HG02588 (cell line): Measurements from ENCODE around the gene LHB.
"Not testable (repeated sequence)": the region's sequence is repeated elsewhere in the genome, so short reads cannot be mapped to it uniquely, and the experiment has no call there.

Source experiments
- ATAC-seq: cut with Tn5 transposase; IDR thresholded peaks from one replicate; pipeline ENCODE4 v1.9.1; 2021; ENCODE audit warnings: mild to moderate bottlenecking, moderate library complexity; ENCODE audit not compliant: unreplicated experiment

LHB gene

DNA sequence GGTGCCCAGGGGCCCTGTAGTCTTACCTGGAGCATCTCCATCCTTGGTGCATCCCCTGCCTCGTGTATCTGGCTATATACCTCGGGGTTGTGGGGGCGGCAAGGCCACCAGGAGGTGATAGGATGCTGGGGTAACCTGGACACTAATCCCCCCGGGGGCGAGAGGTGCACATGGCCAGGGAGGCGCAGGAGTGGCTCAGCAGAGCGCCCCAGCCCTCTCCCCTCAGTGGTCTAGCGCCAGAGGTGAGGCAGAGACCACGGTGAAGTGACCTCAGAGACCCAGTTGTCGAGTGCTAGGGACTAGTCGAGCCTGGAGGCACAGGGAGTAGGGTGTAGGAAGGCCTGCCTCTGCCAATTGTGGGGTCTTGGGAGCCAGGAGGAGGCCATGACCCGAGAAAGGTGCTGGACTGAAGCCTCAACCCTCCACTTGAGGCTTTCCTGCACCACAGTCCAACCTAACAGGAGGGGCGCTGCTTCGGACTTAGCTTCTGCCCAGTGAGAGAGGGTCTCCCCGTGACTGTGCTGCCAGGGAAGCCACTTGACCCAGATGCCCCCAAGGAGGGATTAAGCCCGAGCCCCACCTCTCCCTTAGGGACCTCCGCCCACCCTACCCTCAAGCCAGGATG, at the start of gene LHB:
Gene LHB (minus strand): TSS at position 51 of the 625 bp plus-strand sequence. CDS start 10 bp downstream, at position 41.
- ATAC-seq, result no peak

DNA sequence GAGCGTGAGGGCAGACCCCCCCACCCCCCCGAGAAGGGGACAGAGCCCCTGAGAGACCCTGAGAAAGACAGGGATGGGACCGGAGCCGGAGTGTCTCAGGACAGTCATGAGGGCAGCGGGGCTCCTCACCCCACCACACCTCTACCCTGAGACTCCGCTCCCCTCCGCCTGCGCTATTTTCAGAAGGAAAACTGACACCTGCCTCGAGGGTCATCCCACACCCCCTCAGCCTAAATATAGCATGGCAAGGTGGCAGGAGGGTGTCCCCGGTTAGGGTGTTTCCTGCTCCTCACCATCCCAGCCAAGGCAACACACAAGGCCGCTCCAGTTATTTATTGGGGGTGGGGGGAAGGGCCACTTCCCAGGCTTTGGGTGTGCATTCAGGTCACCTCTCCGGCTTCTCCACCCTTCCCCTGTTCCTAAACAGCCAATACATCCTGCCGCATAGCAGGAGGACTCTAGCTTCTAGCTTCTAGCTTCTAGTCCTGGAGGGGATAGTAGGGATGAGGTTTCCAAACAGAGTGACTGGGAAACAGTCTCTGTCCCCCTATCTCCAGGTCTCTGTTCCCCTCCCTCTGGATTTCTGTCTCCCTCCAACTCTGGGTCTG, 49.1 kb upstream of the LHB start:
- no peak for ATAC-seq

DNA sequence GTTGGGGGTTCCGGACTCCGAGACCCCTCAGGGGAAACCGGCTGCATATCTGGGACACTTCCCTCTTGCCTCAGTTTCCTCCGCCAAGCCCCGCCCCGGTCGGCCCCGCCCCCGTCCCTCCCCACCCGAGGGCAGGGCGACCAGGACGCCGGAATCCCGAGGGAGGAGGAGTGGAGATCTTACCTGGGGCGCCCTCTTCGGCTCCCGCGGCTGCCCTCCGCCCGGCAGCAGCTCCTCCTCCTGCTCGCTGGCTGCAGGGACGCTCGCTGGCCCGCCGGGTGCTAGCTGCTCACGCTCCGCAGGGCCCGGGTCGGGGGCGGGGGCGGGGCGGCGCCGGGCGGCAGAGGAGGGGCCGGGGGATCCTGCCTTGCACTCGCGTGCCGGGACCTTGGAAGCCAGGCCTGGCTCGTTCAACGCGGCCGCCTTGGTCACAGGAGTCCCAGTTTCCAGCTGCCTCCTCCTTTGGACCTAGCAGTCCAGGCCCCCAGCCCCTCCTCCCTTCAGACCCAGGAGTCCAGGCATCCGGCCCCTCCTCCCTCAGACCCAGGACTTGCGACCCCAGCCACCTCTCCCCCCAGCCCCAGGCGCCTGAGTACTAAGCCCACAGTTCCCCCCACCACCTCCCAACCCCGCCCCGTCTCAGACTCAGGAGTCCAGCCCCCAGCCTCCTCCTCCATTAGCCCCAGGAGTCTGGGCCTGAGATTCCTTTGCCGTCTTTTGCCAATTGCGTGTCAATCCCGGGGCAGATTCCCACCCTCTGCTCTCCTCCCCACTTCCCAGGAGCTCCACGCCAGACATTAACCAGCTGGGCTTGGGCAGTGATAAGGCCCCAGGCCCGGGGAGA, 48.1 kb upstream of the LHB start, which contains the start of gene NTF4:
Gene NTF4 (minus strand): TSS at position 51 of the 844 bp plus-strand sequence. CDS start 2,821 bp downstream, outside the sequence.
- no peak for ATAC-seq

DNA sequence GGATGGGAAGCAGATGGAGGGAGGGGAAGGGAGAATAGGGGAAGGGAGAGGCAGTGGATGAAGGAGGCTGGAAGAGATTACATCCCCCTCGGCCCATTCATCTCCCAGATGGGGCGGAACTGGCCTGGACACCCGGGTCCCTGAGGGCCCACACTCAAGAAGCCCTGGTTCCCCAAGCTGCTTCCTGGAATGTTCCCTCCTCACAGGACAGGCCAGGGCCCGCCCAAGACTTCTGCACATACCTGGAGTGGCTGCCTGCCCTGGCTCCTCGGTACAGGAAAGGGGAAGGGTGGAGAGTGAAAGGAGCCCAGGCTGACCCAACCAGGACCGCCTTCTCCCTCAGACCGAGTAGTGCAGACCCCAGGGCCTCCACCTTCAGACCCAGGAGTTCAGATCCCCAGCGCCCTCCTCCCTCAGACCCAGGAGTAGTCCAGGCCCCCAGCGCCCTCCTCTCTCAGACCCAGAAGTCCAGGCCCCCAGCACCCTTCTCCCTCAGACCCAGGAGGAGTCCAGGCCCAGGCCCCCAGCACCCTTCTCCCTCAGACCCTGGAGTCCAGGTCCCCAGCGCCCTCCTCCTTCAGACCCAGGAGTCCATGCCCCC, 47.2 kb upstream of the LHB start:
- ATAC-seq, result no peak

DNA sequence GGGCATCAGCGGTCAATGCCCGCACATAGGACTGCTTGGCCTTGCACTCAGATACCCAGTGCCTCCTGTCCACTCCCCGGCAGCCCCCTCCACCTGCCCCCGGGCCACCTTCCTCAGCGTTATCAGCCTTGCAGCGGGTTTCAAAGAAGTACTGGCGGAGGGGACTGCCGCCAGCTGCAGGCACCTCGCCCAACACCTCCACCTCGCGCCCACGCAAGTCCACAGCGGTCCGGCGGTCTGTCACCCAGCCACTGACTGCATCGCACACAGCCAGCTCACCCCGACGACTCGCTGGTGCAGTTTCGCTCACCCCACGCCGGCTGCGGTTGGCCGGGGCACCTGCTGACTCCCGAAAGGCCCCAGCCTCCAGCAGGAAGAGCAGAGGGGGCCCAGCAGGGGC, 44.6 kb upstream of the LHB start:
- ATAC-seq, result no peak

DNA sequence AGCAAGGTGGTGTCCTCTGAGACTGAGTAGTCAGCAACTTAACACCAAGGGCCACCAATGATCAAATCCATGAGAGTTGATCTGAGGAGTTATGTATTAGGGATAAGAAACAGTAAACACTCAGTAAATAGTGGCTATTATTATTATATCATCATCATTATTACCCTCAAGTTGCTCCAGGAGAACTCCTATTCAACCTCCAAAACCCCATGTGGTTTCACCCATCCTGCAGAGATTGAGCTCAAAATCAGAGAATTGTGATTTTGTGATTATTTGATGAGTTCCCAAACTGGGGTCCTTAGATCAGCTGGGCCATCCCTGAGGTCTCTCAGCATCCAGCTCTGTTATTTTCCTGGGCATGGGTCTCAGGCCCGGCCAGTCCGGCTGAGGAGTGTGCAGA, 44.1 kb upstream of the LHB start:
- no peak for ATAC-seq

DNA sequence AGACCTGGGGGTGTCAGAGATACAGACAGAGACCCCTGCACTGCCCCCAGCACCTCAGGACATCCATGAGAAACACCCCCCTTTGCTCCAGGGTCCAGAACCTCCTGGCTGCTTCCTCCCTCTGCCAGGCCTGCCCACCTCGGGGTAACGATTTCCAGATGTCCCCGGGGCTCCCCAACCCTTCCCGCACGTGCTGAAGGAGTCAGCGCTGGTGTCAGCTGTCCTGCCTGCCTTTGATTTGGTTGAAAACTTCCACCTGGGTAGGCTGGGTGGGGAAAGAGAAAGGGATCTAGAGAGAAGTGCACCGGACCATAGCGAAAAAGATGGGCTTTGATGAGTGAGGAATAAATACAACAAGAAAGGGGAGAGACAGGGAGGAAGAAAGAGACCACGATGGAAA, 42.2 kb upstream of the LHB start:
- no peak for ATAC-seq

DNA sequence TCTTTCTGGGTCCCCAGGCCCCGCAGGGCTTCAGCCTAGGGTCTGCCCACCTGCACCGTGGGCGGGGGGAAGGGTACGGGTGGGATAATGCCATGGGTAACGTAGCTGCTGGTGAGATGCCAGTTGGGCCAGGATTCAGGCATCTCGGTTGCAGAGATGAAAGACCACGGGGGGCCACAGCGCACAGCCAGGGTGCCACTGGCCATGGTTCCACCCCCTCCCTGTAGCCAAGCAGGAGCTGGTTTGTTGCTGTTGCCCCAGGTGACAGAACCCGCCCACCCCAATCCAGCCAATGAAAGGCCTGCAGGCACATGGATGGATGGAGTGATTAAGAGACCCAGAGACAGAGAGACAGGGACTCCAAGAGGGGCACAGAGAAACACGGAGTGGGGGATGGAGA, 41.7 kb upstream of the LHB start:
- ATAC-seq, result no peak

DNA sequence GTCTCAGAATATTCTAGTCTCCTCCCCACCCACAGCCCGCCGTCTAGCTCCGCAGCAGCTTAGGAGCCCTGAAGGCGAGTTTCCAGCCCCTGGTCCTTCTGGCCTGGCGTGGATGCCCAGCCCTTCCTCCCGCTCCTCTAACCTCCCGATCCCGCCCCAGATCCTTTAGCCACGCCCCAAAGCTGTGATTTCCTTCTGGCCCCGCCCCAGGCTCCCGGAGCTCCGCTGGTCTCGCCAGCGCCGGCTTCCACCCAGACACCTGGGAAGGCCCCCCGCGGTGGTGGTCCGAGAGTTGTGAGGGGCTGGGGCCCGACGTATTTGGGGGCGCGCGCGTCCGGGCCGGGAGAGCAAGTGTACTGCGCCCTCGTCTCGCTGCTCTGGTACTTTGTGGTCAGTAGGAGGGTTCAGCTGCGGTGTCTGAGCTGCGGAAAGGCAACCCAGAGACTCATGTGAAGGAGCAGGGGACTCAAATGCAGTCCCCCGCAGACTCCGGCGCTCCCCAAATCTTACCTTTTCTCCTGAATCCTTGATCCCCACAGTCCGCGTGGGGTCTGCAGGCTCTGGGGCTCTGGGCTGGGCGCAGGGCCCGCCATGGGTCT, 40.8 kb upstream of the LHB start, which contains the start of gene CGB7:
Gene CGB7 (minus strand): TSS at position 114 of the 599 bp plus-strand sequence. CDS start 2,374 bp downstream, outside the sequence.
- ATAC-seq, result no peak

DNA sequence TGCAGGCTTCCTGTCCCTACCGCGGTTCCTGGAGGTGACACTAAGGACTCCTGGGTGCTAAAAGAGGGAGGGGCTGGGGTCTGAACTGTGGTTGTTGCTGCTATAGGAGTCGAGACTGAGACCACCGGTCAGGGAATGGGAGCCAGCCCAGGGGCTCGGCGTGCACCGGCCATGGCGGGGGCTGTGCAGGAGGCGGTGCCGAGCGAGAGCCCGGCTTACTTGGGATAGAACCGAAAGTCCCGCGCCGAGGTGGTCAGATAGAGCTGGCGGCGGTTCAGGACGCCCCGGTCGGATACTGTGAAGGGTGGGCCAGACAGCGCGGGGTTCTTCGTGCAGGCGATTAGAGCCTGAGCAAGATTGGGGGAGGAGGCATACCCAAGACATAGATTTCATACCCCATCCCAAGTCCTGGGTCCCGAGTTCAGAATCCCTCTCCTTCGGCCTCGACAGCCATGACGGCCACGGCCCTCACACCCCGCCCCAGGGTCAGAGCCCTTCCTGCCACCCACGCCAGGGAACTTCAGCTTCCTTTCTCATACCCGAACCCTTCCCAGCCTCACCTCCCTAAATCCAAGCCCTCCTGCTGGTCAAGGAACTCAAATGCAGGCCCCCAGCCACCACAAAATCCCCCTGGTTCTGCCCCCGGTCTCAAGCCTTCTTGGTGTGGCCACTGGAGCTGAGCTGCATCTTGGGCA, 40.2 kb upstream of the LHB start:
- ATAC-seq, result not testable (repeated sequence)

DNA sequence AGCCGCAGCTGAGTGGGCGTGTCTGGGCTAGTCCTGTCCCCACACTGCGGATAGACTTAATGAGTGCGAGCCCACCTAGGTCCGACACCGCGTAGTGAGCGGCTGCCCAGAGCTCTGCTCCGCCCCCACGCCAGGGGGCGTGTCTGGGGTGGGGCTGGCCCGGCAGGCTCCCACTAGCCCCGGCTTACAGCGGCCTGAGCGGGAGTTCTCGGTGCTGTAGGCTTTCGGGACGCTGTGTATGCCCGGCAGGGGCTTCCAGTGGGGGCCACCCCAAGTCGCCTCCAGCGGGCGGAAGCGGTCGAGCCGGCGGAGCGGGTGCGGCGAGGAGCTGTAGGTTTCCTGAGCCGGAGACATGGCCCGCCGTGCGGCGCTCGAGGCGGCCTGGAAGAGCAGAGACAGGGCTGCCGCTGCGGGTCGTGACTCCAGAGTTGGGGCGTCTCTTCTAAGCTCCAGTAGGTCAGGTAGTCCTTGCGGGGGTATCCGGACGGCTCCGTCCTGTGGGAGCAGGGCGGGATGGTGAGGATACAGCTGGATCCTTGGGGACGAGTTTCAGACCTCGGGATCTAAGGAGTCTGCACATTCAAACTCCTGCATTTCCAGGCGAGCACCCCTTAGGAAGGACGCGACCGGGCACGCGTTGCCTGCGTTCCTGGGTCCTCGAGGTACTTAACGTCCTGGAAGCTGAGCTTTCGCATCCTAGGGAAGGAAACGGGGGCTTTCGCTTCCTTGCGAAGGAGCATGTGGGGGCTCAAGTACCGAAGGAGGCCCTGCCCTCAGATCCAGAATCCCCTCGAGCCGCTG, 39.4 kb upstream of the LHB start:
- peak; percentile 54 for ATAC-seq

DNA sequence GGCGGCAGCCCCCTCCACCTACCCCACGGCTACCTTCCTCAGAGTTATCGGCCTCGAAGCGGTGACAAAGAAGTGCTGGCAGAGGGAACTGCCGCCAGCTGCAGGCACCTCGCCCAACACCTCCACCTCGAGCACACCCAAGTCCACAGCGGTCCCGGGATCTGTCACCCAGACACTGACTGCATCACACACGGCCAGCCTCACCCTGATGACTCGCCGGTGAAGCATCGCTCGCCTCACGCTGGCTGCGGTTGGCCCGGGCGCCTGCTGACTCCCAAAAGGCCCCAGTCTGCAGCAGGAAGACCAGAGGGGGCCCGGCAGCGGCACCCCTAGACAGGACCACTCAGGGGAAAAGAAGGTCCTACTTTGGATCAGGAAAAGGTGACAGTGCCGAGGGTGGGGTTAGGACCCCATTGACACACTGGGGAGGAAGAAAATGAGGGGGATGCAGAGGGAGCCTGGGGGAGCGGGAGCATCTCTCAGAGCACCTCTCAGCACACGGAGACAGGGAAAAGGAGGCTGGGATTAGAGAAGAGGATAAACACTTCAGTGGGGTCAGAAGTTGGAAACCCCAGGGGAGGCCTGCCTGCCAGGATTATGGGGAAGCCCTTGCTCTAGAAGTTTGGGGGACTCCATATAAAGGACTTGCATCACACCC, 33.6 kb upstream of the LHB start:
- not testable (repeated sequence) for ATAC-seq

DNA sequence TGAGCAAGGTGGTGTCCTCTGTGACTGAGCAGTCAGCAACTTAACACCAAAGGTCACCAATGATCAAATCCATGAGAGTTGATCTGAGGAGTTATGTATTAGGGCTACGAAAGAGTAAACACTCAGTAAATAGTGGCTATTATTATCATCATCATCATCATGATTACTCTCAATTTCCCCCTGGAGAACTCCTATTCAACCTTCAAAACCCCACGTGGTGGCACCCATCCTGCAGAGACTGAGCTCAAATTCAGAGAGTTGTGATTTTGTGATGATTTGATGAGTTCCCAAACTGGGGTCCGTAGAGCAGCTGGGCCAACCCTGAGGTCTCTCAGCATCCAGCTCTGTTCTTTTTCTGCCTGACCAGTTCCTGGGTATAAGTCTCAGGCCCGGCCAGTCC, 32.9 kb upstream of the LHB start:
- not testable (repeated sequence) for ATAC-seq

DNA sequence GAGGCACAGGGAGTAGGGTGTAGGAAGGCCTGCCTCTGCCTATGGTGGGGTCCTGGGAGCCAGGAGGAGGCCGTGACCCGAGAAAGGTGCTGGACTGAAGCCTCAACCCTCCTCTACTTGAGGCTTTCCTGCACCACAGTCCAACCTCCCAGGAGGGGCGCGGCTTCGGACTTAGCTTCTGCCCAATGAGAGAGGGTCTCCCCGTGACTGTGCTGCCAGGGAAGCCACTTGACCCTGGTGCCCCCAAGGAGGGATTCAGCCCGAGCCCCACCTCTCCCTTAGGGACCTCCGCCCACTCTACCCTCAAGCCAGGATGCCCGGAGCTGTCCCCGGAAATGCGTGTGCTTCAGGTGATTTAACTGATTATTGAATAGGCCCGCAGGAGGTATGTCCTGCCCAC, 32.1 kb upstream of the LHB start, which contains the start of gene CGB8:
Gene CGB8 (minus strand): TSS at position 101 of the 400 bp plus-strand sequence. CDS start 372 bp downstream, outside the sequence.
- not testable (repeated sequence) for ATAC-seq

DNA sequence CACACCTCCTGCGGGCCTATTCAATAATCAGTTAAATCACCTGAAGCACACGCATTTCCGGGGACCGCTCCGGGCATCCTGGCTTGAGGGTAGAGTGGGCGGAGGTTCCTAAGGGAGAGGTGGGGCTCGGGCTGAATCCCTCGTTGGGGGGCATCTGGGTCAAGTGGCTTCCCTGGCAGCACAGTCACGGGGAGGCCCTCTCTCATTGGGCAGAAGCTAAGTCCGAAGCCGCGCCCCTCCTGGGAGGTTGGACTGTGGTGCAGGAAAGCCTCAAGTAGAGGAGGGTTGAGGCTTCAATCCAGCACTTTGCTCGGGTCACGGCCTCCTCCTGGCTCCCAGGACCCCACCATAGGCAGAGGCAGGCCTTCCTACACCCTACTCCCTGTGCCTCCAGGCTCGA, 26.7 kb upstream of the LHB start, which contains the start of gene CGB5:
Gene CGB5 (plus strand): TSS at position 301 of the 400 bp plus-strand sequence. CDS start 362 bp downstream, outside the sequence.
- ATAC-seq, result not testable (repeated sequence)

DNA sequence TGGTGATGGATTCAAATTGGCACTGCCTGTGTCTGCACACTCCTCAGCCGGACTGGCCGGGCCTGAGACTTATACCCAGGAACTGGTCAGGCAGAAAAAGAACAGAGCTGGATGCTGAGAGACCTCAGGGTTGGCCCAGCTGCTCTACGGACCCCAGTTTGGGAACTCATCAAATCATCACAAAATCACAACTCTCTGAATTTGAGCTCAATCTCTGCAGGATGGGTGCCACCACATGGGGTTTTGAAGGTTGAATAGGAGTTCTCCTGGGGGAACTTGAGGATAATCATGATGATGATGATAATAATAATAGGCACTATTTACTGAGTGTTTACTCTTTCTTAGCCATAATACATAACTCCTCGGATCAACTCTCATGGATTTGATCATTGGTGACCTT, 25.8 kb upstream of the LHB start:
- ATAC-seq, result not testable (repeated sequence)

DNA sequence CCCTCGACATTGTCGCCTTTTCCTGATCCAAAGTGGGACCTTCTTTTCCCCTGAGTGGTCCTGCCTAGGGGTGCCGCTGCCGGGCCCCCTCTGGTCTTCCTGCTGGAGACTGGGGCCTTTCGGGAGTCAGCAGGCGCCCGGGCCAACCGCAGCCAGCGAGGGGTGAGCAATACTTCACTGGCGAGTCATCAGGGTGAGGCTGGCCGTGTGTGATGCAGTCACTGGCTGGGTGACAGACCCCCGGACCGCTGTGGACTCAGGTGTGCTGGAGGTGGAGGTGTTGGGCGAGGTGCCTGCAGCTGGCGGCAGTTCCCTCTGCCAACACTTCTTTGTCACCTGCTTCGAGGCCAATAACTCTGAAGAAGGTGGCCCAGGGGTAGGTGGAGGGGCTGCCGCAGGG, 25.3 kb upstream of the LHB start:
- ATAC-seq, result no peak

DNA sequence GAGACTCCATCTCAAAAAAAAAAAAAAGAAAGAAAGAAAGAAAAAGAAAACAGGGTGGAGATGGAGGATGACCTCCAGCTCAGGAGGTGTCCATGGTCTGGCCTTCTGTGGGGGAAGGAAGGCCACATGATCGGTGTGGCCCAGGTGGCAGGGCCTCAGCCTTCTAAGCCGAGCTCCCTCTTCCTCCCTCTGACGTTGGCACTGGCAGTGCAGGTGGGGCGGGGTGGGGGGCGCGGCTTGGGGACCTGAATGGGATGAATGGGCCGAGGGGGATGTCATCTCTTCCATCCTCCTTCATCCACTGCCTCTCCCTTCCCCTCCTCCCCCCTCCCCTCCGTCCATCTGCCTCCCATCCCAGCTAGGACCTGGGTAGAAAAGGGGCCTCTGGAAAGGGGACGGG, 22.8 kb upstream of the LHB start:
- ATAC-seq, result not testable (repeated sequence)
